Measurements from ENCODE around the gene MICAL2. TPM values are rescaled to one million over a fixed set of nuclear protein-coding genes. Genes with fewer than 3 reads are reported as not detected.

The MICAL2 gene
- total RNA-seq, 1 experiment from 2014 or later: 37.4 TPM

DNA sequence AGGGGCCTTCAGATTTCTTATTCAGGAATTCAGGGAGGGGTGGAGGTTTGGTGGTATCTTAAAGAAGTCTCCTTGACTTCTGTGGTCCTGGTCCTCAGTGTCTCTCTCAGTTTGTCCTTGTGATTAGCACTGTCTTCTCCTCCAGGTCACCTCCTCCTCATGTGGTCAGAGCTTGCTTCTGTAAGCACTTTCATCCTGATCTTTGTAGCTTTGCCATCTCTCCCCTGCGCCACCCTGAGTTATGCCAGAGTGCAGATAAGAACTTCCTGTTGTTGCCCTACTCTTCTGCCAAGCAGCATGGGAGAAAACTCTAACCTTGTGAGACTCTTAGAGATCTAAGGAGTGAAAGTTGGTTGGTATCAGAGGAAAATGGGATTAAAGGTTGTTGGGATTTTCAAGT, 30.9 kb downstream of the MICAL2 start:
- no peaks in the 10 kb centered on the region for H3K27me3 ChIP-seq (ENCODE audit: insufficient read depth, low read length)
- RAD21 ChIA-PET (ENCODE audit: low non-redundant PET in 1 of 2, low total read pairs in 2 of 2, uncharacterized antibody in 2 of 2, unreplicated experiment in 2 of 2): no interaction called here
- no peak overlapping the region for H3K4me2 ChIP-seq (ENCODE audit: low read length)
- H2AFZ ChIP-seq (ENCODE audit: low read depth, low read length, poor library complexity, severe bottlenecking): no peak overlapping the region
- H3K27ac ChIP-seq (ENCODE audit: low read depth, low read length): no peak overlapping the region
- no peak overlapping the region for H3K4me3 ChIP-seq (replicated peaks in 1 of 2; ENCODE audit: low read depth in 1 of 2, low read length in 2 of 2)
- ATAC-seq (no peak), DNase-seq (ENCODE audit: low read depth, low spot score) (no peak)
- H4K20me1 ChIP-seq (ENCODE audit: insufficient read depth): no peaks in the 10 kb centered on the region
- CTCF ChIA-PET: no interaction called here
- TF ChIP-seq POLR2AphosphoS5 (IDR thresholded peaks at IDR 0.05; ENCODE audit: low read depth, low read length): no peak
- TF ChIP-seq YY1 (IDR thresholded peaks at IDR 0.05; ENCODE audit: extremely low read depth, insufficient replicate concordance, low read depth, low read length): no peak
- TF ChIP-seq ELF1 (IDR thresholded peaks at IDR 0.05; ENCODE audit: borderline replicate concordance, low read depth): no peak
- TF ChIP-seq SP1 (IDR thresholded peaks at IDR 0.05; ENCODE audit: low read depth): no peak
- no peak for TF ChIP-seq RAD21 (IDR thresholded peaks at IDR 0.05; ENCODE audit: low read depth)
- TF ChIP-seq ZFX (IDR thresholded peaks at IDR 0.05): no peak
- no peak for TF ChIP-seq POLR2A (IDR thresholded peaks at IDR 0.05; ENCODE audit: borderline replicate concordance, extremely low read depth, insufficient read depth, insufficient read length)
- no peak for TF ChIP-seq EZH2phosphoT487 (IDR thresholded peaks at IDR 0.05; ENCODE audit: borderline replicate concordance)
- H3K9me3 ChIP-seq (ENCODE audit: control insufficient read depth in 1 of 2, insufficient read depth in 1 of 2, low read depth in 1 of 2, low read length in 2 of 2): no peaks in the 10 kb centered on the region
- no TSS peak for BruUV-seq (replicated peaks)
- intact Hi-C loops (cut with micrococcal nuclease): no loop called here
- H3K9ac ChIP-seq (ENCODE audit: low read length): no peak overlapping the region
- peaks cover 0 to 28% of the 10 kb centered on the region in 2 experiments; a peak in 2 of 4 replicates for H3K4me1 ChIP-seq (ENCODE audit: control insufficient read depth in 1 of 2, insufficient read depth in 2 of 2, low read length in 2 of 2)
- H3K9me2 ChIP-seq (ENCODE audit: insufficient read depth): no peaks in the 10 kb centered on the region
- POLR2A ChIA-PET: no interaction called here
- H3K79me2 ChIP-seq (ENCODE audit: insufficient read depth, low read length): no peaks in the 10 kb centered on the region
- H3K36me3 ChIP-seq (ENCODE audit: control insufficient read depth in 1 of 2, insufficient read depth in 2 of 2, low read length in 2 of 2): no peaks in the 10 kb centered on the region

DNA sequence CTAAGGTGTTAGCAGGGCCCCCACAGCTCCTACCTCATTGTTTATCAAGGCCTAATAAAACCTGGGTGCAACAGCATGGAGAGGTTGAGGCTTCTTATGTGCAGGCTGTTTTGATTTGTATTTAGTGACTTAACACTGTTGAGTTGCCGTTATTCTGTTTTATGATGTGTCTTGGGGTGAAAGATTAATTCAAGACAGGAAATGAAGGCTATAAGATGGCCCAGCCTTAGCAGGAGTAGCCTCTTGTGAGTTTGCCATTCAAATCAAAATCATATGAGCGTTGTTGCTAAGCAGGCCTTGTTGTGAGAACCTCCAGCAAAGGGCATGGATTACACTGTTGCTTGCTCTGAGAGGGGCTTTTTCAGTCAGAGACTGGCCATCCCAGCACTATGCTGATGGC, 31.8 kb downstream of the MICAL2 start:
- H3K36me3 ChIP-seq (ENCODE audit: control insufficient read depth in 1 of 2, insufficient read depth in 2 of 2, low read length in 2 of 2): no peaks in the 10 kb centered on the region

More for the DNA sequence above, 31.8 kb downstream of the MICAL2 start:
- no peak overlapping the region for H3K27ac ChIP-seq (ENCODE audit: low read depth, low read length)
- no peaks in the 10 kb centered on the region for H3K27me3 ChIP-seq (ENCODE audit: insufficient read depth, low read length)
- no peaks in the 10 kb centered on the region for H3K9me2 ChIP-seq (ENCODE audit: insufficient read depth)
- ATAC-seq: no peak
- no TSS peak for BruUV-seq (replicated peaks)
- H3K4me2 ChIP-seq (ENCODE audit: low read length): no peak overlapping the region
- ChIA-PET POLR2A (no interaction called here), CTCF (no interaction called here), RAD21 (ENCODE audit: low non-redundant PET in 1 of 2, low total read pairs in 2 of 2, uncharacterized antibody in 2 of 2, unreplicated experiment in 2 of 2) (no interaction called here)
- H3K9me3 ChIP-seq (ENCODE audit: control insufficient read depth in 1 of 2, insufficient read depth in 1 of 2, low read depth in 1 of 2, low read length in 2 of 2): no peaks in the 10 kb centered on the region
- intact Hi-C loops (cut with micrococcal nuclease): no loop called here
- H3K4me1 ChIP-seq (ENCODE audit: control insufficient read depth in 1 of 2, insufficient read depth in 2 of 2, low read length in 2 of 2): peaks cover 0 to 28% of the 10 kb centered on the region in 2 experiments; a peak in 2 of 4 replicates
- H3K4me3 ChIP-seq (replicated peaks in 1 of 2; ENCODE audit: low read depth in 1 of 2, low read length in 2 of 2): no peak overlapping the region
- DNase-seq (ENCODE audit: low read depth, low spot score): no peak
- TF ChIP-seq SP1 (IDR thresholded peaks at IDR 0.05; ENCODE audit: low read depth): no peak
- no peak for TF ChIP-seq ZNF274 (IDR thresholded peaks at IDR 0.05; ENCODE audit: low read depth, low read length)
- no peak for TF ChIP-seq SRF (IDR thresholded peaks at IDR 0.05; ENCODE audit: low read depth)
- no peak for TF ChIP-seq POLR2A (IDR thresholded peaks at IDR 0.05; ENCODE audit: borderline replicate concordance, extremely low read depth, insufficient read depth, insufficient read length)
- no peak for TF ChIP-seq ZFX (IDR thresholded peaks at IDR 0.05)
- TF ChIP-seq, protein P1, sequence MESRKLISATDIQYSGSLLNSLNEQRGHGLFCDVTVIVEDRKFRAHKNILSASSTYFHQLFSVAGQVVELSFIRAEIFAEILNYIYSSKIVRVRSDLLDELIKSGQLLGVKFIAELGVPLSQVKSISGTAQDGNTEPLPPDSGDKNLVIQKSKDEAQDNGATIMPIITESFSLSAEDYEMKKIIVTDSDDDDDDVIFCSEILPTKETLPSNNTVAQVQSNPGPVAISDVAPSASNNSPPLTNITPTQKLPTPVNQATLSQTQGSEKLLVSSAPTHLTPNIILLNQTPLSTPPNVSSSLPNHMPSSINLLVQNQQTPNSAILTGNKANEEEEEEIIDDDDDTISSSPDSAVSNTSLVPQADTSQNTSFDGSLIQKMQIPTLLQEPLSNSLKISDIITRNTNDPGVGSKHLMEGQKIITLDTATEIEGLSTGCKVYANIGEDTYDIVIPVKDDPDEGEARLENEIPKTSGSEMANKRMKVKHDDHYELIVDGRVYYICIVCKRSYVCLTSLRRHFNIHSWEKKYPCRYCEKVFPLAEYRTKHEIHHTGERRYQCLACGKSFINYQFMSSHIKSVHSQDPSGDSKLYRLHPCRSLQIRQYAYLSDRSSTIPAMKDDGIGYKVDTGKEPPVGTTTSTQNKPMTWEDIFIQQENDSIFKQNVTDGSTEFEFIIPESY (IDR thresholded peaks at IDR 0.05; ENCODE audit: extremely low read depth, insufficient replicate concordance, low read length): no peak
- TF ChIP-seq YY1 (IDR thresholded peaks at IDR 0.05; ENCODE audit: extremely low read depth, insufficient replicate concordance, low read depth, low read length): no peak
- TF ChIP-seq TCF7L2 (IDR thresholded peaks at IDR 0.05; ENCODE audit: borderline replicate concordance, extremely low read depth, insufficient read depth, insufficient read length): no peak
- TF ChIP-seq, protein P2, sequence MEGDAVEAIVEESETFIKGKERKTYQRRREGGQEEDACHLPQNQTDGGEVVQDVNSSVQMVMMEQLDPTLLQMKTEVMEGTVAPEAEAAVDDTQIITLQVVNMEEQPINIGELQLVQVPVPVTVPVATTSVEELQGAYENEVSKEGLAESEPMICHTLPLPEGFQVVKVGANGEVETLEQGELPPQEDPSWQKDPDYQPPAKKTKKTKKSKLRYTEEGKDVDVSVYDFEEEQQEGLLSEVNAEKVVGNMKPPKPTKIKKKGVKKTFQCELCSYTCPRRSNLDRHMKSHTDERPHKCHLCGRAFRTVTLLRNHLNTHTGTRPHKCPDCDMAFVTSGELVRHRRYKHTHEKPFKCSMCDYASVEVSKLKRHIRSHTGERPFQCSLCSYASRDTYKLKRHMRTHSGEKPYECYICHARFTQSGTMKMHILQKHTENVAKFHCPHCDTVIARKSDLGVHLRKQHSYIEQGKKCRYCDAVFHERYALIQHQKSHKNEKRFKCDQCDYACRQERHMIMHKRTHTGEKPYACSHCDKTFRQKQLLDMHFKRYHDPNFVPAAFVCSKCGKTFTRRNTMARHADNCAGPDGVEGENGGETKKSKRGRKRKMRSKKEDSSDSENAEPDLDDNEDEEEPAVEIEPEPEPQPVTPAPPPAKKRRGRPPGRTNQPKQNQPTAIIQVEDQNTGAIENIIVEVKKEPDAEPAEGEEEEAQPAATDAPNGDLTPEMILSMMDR (IDR thresholded peaks at IDR 0.05 in 2 of 3, conservative IDR thresholded peaks at IDR 0.05 in 1 of 3; ENCODE audit: borderline replicate concordance in 1 of 3, insufficient read depth in 1 of 3, low read depth in 2 of 3, low read length in 2 of 3): no peak
- no peak for TF ChIP-seq EGR1 (IDR thresholded peaks at IDR 0.05; ENCODE audit: low read depth)
- TF ChIP-seq, protein P3, sequence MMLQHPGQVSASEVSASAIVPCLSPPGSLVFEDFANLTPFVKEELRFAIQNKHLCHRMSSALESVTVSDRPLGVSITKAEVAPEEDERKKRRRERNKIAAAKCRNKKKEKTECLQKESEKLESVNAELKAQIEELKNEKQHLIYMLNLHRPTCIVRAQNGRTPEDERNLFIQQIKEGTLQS (IDR thresholded peaks at IDR 0.05): no peak
- TF ChIP-seq RAD21 (IDR thresholded peaks at IDR 0.05; ENCODE audit: low read depth): no peak
- H3K9ac ChIP-seq (ENCODE audit: low read length): no peak overlapping the region
- H3K79me2 ChIP-seq (ENCODE audit: insufficient read depth, low read length): no peaks in the 10 kb centered on the region
- H2AFZ ChIP-seq (ENCODE audit: low read depth, low read length, poor library complexity, severe bottlenecking): no peak overlapping the region
- H4K20me1 ChIP-seq (ENCODE audit: insufficient read depth): no peaks in the 10 kb centered on the region

Data from HCT116 (cell line).